Fibroblast of villous mesenchyme (primary cell): Measurements from ENCODE around the gene SLC19A2. TPM values are rescaled to one million over a fixed set of nuclear protein-coding genes. Genes with fewer than 3 reads are reported as not detected.

Source experiments
- DNase-seq: peaks from one replicate; pipeline ENCODE4 v3.0.0-alpha.2; 2010; ENCODE audit warnings: low read depth
- H3K4me3 ChIP-seq: 2 replicates; pipeline ENCODE4 v1.5.1; 2011; ENCODE audit warnings: low read depth, mild to moderate bottlenecking, low read length
- CTCF ChIP-seq: IDR thresholded peaks from 2 replicates; pipeline ENCODE4 v1.5.1; 2012; ENCODE audit warnings: low read depth, mild to moderate bottlenecking, low read length; ENCODE audit not compliant: insufficient read depth
- total RNA-seq: library from RNA; depleted of rRNA; stranded (reverse); fragments of >200 nt; gene quantifications from 2 replicates; pipeline ENCODE4 v1.2.3, GENCODE V29; 2012

SLC19A2 gene
- total RNA-seq, 1 donor: 7.3 TPM

- H3K4me3 ChIP-seq: no peak overlapping the region
- TF ChIP-seq CTCF: no peak
Measured at GRCh38 chr1:169478094-169478672, 7.6 kb downstream of the SLC19A2 start.

DNA sequence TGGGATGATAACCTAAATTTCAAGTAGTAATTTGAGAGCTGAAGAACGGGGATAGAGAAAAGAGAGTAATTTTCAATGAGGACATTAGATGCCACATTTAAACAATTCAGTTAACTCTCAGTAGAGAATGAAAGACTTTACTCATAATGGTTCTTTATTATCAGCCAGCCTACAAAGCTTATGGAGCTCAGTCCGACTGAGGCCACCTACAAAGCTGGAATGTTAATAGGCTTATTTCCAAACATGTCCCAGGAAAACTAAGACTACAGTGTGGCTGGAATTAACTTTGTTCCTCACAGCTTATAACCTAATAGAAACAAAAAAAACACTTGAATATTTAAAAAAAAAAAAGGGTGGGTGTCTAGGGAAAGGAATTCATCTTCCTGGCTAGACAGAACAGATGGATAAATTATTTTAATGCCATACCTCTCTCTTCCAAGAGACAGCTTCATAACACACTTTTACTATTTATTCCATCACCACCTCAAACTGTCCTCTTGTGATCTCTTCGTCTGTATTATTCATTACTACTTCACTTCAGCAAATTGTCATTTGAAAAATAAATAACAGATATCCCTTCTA lies 9.8 kb downstream of the SLC19A2 start:
- no peak for TF ChIP-seq CTCF
- DNase-seq: no peak
- H3K4me3 ChIP-seq: no peak overlapping the region

More at GRCh38 chr1:169478094-169478672, 7.6 kb downstream of the SLC19A2 start:
- no peak for DNase-seq

- no peak for TF ChIP-seq CTCF
- no peak for DNase-seq
- H3K4me3 ChIP-seq: no peak overlapping the region
Measured at GRCh38 chr1:169474302-169474995, 11.3 kb downstream of the SLC19A2 start.

- TF ChIP-seq CTCF: no peak
- DNase-seq: no peak
- H3K4me3 ChIP-seq: no peak overlapping the region
Measured at GRCh38 chr1:169473347-169473746, 12.4 kb downstream of the SLC19A2 start.

GRCh38 chr1:169472738-169473137 lies 13.0 kb downstream of the SLC19A2 start:
- H3K4me3 ChIP-seq: no peak overlapping the region
- no peak for DNase-seq
- TF ChIP-seq CTCF: no peak

DNA sequence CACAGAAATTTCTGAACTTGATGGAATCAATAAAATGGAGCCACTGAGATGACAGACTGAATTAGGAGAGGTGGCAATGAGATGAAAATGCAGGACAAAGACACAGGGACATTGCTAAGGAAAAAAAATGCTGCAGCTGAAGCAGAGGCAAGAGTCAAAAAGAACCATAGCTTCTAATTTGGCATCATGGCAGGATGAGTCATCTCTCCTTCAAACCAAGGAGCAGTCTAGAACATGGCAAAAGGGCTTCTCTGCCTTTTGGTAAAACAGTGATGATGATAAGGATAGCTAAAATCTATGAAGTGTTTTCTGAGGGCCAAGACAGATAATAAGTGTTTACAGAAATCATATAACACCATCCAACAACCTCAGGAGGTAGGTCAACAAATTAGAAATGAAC lies 16.8 kb downstream of the SLC19A2 start:
- H3K4me3 ChIP-seq: no peak overlapping the region
- DNase-seq: no peak
- no peak for TF ChIP-seq CTCF
